GM23338 (cell line): ENCODE measurements around the gene ALDH1A2. TPM values are rescaled to one million over a fixed set of nuclear protein-coding genes. Genes with fewer than 3 reads are reported as not detected.

Experiments used
- ATAC-seq: fragments of 200-7000 bp; cut with Tn5 transposase; 3 replicates; pipeline ENCODE4 v1.9.1; 2020
- DNase-seq: peaks from one replicate; pipeline ENCODE4 v3.0.0-alpha.2; 2015; ENCODE audit warnings: low spot score
- H2AFZ ChIP-seq: fragments of 200-600 bp; sonication (generic); 2 replicates; pipeline ENCODE4 v1.8.0; 2016; ENCODE audit warnings: antibody characterized with exemption, mild to moderate bottlenecking, moderate library complexity
- H3F3A ChIP-seq: fragments of 200-600 bp; sonication (generic); replicated peaks from 2 replicates; pipeline ENCODE4 v1.8.0; 2017; ENCODE audit warnings: antibody characterized with exemption, mixed run types, low read depth
- H3K27ac ChIP-seq: fragments of 200-600 bp; sonication (generic); 2 replicates; pipeline ENCODE4 v1.6.1; 2016; ENCODE audit warnings: low read depth
- H3K27me3 ChIP-seq: fragments of 200-600 bp; sonication (generic); 2 replicates; pipeline ENCODE4 v1.8.0; 2016; ENCODE audit warnings: mild to moderate bottlenecking, mixed run types, moderate library complexity; ENCODE audit not compliant: insufficient read depth
- H3K36me3 ChIP-seq: fragments of 200-600 bp; sonication (generic); 2 replicates; pipeline ENCODE4 v1.8.0; 2016; ENCODE audit warnings: mild to moderate bottlenecking; ENCODE audit not compliant: insufficient read depth
- H3K4me1 ChIP-seq: fragments of 200-600 bp; sonication (generic); 2 replicates; pipeline ENCODE4 v1.8.0; 2016; ENCODE audit warnings: mild to moderate bottlenecking, moderate library complexity; ENCODE audit not compliant: insufficient read depth
- H3K4me2 ChIP-seq: fragments of 200-600 bp; sonication (generic); 2 replicates; pipeline ENCODE4 v1.7.1; 2017; ENCODE audit warnings: mixed run types
- H3K4me3 ChIP-seq: fragments of 200-600 bp; sonication (generic); 2 replicates; pipeline ENCODE4 v1.6.1; 2016; ENCODE audit warnings: mixed run types
- H3K79me2 ChIP-seq: fragments of 200-600 bp; sonication (generic); replicated peaks from 2 replicates; pipeline ENCODE4 v1.8.0; 2017; ENCODE audit warnings: mild to moderate bottlenecking; ENCODE audit not compliant: insufficient read depth
- H3K9me2 ChIP-seq: fragments of 200-600 bp; sonication (generic); 2 replicates; pipeline ENCODE4 v1.8.0; 2017; ENCODE audit not compliant: insufficient read depth
- H4K20me1 ChIP-seq: fragments of 200-600 bp; sonication (generic); replicated peaks from 2 replicates; pipeline ENCODE4 v1.8.0; 2017; ENCODE audit warnings: mild to moderate bottlenecking; ENCODE audit not compliant: insufficient read depth
- H3K27ac Mint-ChIP-seq: 2 replicates; pipeline ENCODE4 v1.8.0; 2020; ENCODE audit warnings: inconsistent platforms, mild to moderate bottlenecking, moderate library complexity, mixed read lengths
- H3K27me3 Mint-ChIP-seq: 3 replicates; pipeline ENCODE4 v1.8.0; 2022; ENCODE audit warnings: low read depth, mild to moderate bottlenecking, moderate library complexity, mixed read lengths, inconsistent platforms; ENCODE audit not compliant: insufficient read depth, poor library complexity
- H3K36me3 Mint-ChIP-seq: 3 replicates; pipeline ENCODE4 v1.8.0; 2021; ENCODE audit warnings: low read depth, mild to moderate bottlenecking, inconsistent platforms, moderate library complexity, mixed read lengths
- H3K4me1 Mint-ChIP-seq: 3 replicates; pipeline ENCODE4 v1.8.0; 2020; ENCODE audit warnings: mild to moderate bottlenecking, inconsistent platforms, mixed read lengths
- H3K4me3 Mint-ChIP-seq: 3 replicates; pipeline ENCODE4 v1.8.0; 2021; ENCODE audit warnings: moderate library complexity, mild to moderate bottlenecking, inconsistent platforms, mixed read lengths
- H3K9me3 Mint-ChIP-seq: 3 replicates; pipeline ENCODE4 v1.8.0; 2020; ENCODE audit warnings: moderate library complexity, mild to moderate bottlenecking, inconsistent platforms, mixed read lengths
- CREB1 ChIP-seq: fragments of 250-450 bp; sonication (Bioruptor Pico); IDR thresholded peaks from 2 replicates; pipeline ENCODE4 v1.5.0; 2020; ENCODE audit warnings: low read depth, mild to moderate bottlenecking, moderate library complexity
- EZH2phosphoT487 ChIP-seq: fragments of 200-600 bp; sonication (generic); IDR thresholded peaks from one replicate; pipeline ENCODE4 v1.8.1; 2018; ENCODE audit warnings: antibody characterized with exemption; ENCODE audit not compliant: unreplicated experiment
- JUNB ChIP-seq: IDR thresholded peaks from one replicate; pipeline ENCODE4 v1.6.1; 2016; ENCODE audit warnings: antibody characterized with exemption; ENCODE audit not compliant: unreplicated experiment
- NANOG ChIP-seq: IDR thresholded peaks from 2 replicates; pipeline ENCODE4 v1.6.1; 2016; ENCODE audit warnings: antibody characterized with exemption, borderline replicate concordance
- POLR2AphosphoS5 ChIP-seq: IDR thresholded peaks from 2 replicates; pipeline ENCODE4 v1.6.1; 2016; ENCODE audit warnings: antibody characterized with exemption, low read depth
- REST ChIP-seq: IDR thresholded peaks from one replicate; pipeline ENCODE4 v1.6.1; 2018; ENCODE audit warnings: antibody characterized with exemption; ENCODE audit not compliant: unreplicated experiment
- STAT1 ChIP-seq: IDR thresholded peaks from one replicate; pipeline ENCODE4 v1.6.1; 2016; ENCODE audit warnings: antibody characterized with exemption; ENCODE audit not compliant: unreplicated experiment
- polyA plus RNA-seq: library from polyadenylated mRNA; unstranded; fragments of >200 nt; fragmentation: Nextera tagmentation; extraction: Ambion mirVana; gene quantifications from 2 replicates; pipeline ENCODE4 v1.2.1, GENCODE V29; 2016
- total RNA-seq: library from RNA; depleted of rRNA; stranded (reverse); fragments of >200 nt; shearing (Covaris generic); gene quantifications from 2 replicates; pipeline ENCODE4 v1.2.3, GENCODE V29; 2014
- TF ChIP-seq, protein P1 (sequence below): IDR thresholded peaks from 2 replicates; pipeline ENCODE4 v1.6.1; 2016; ENCODE audit warnings: antibody characterized with exemption
- TF ChIP-seq, protein P2 (sequence below), 2 experiments: fragments of 200-600 bp in 1 of 2; sonication (generic) in 1 of 2; conservative IDR thresholded peaks; 2 replicates each; pipeline versions ENCODE4 v1.5.1 to v1.6.1; 2016 to 2017; ENCODE audit warnings: antibody characterized with exemption in 2 of 2, low read depth in 2 of 2, mild to moderate bottlenecking in 2 of 2, moderate library complexity in 1 of 2
- TF ChIP-seq, protein P3 (sequence below): fragments of 250-450 bp; sonication (Bioruptor Pico); IDR thresholded peaks from 2 replicates; pipeline ENCODE4 v1.5.0; 2020; ENCODE audit warnings: mild to moderate bottlenecking, moderate library complexity

The ALDH1A2 gene
- total and polyA plus RNA-seq, 2 experiments from 2014 or later: 0.80 TPM; not detected in 1

GRCh38 chr15:57950381-57950946 is 115.0 kb downstream of the ALDH1A2 start (continued):
- TF ChIP-seq REST: no peak
- TF ChIP-seq EZH2phosphoT487: no peak
- no peak for TF ChIP-seq POLR2AphosphoS5

- Histone ChIP-seq H3K79me2 (no peaks in the 10 kb centered on the region), H3K4me1 (no peaks in the 10 kb centered on the region), H3F3A (no peaks in the 10 kb centered on the region), H3K9me2 (no peaks in the 10 kb centered on the region), H3K27me3 (no peaks in the 10 kb centered on the region), H3K27ac (no peak overlapping the region), H3K36me3 (no peaks in the 10 kb centered on the region), H3K4me2 (no peak overlapping the region), H3K4me3 (no peak overlapping the region), H4K20me1 (no peaks in the 10 kb centered on the region), H2AFZ (no peak overlapping the region)
- no peak for DNase-seq
- no peak overlapping the region for H3K27ac Mint-ChIP-seq
- H3K4me1 Mint-ChIP-seq: 0 out of 3 replicates have a peak, but pooled peaks cover 2% of the 10 kb centered on the region
- H3K36me3 Mint-ChIP-seq: no peaks in the 10 kb centered on the region
- no peak for ATAC-seq
- no peaks in the 10 kb centered on the region; the same call in 2 of the 3 replicates for H3K9me3 Mint-ChIP-seq
- no peak overlapping the region for H3K4me3 Mint-ChIP-seq
- H3K27me3 Mint-ChIP-seq: no peaks in the 10 kb centered on the region
- TF ChIP-seq STAT1 (no peak), CREB1 (CRISPR knock-in tag) (no peak), EZH2phosphoT487 (no peak), JUNB (no peak), NANOG (no peak)
- TF ChIP-seq, protein P1, sequence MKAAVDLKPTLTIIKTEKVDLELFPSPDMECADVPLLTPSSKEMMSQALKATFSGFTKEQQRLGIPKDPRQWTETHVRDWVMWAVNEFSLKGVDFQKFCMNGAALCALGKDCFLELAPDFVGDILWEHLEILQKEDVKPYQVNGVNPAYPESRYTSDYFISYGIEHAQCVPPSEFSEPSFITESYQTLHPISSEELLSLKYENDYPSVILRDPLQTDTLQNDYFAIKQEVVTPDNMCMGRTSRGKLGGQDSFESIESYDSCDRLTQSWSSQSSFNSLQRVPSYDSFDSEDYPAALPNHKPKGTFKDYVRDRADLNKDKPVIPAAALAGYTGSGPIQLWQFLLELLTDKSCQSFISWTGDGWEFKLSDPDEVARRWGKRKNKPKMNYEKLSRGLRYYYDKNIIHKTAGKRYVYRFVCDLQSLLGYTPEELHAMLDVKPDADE: no peak
- TF ChIP-seq, protein P2, sequence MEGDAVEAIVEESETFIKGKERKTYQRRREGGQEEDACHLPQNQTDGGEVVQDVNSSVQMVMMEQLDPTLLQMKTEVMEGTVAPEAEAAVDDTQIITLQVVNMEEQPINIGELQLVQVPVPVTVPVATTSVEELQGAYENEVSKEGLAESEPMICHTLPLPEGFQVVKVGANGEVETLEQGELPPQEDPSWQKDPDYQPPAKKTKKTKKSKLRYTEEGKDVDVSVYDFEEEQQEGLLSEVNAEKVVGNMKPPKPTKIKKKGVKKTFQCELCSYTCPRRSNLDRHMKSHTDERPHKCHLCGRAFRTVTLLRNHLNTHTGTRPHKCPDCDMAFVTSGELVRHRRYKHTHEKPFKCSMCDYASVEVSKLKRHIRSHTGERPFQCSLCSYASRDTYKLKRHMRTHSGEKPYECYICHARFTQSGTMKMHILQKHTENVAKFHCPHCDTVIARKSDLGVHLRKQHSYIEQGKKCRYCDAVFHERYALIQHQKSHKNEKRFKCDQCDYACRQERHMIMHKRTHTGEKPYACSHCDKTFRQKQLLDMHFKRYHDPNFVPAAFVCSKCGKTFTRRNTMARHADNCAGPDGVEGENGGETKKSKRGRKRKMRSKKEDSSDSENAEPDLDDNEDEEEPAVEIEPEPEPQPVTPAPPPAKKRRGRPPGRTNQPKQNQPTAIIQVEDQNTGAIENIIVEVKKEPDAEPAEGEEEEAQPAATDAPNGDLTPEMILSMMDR (conservative IDR thresholded peaks at IDR 0.05; ENCODE audit: low read depth in 2 of 2): no peak
- TF ChIP-seq, protein P3, sequence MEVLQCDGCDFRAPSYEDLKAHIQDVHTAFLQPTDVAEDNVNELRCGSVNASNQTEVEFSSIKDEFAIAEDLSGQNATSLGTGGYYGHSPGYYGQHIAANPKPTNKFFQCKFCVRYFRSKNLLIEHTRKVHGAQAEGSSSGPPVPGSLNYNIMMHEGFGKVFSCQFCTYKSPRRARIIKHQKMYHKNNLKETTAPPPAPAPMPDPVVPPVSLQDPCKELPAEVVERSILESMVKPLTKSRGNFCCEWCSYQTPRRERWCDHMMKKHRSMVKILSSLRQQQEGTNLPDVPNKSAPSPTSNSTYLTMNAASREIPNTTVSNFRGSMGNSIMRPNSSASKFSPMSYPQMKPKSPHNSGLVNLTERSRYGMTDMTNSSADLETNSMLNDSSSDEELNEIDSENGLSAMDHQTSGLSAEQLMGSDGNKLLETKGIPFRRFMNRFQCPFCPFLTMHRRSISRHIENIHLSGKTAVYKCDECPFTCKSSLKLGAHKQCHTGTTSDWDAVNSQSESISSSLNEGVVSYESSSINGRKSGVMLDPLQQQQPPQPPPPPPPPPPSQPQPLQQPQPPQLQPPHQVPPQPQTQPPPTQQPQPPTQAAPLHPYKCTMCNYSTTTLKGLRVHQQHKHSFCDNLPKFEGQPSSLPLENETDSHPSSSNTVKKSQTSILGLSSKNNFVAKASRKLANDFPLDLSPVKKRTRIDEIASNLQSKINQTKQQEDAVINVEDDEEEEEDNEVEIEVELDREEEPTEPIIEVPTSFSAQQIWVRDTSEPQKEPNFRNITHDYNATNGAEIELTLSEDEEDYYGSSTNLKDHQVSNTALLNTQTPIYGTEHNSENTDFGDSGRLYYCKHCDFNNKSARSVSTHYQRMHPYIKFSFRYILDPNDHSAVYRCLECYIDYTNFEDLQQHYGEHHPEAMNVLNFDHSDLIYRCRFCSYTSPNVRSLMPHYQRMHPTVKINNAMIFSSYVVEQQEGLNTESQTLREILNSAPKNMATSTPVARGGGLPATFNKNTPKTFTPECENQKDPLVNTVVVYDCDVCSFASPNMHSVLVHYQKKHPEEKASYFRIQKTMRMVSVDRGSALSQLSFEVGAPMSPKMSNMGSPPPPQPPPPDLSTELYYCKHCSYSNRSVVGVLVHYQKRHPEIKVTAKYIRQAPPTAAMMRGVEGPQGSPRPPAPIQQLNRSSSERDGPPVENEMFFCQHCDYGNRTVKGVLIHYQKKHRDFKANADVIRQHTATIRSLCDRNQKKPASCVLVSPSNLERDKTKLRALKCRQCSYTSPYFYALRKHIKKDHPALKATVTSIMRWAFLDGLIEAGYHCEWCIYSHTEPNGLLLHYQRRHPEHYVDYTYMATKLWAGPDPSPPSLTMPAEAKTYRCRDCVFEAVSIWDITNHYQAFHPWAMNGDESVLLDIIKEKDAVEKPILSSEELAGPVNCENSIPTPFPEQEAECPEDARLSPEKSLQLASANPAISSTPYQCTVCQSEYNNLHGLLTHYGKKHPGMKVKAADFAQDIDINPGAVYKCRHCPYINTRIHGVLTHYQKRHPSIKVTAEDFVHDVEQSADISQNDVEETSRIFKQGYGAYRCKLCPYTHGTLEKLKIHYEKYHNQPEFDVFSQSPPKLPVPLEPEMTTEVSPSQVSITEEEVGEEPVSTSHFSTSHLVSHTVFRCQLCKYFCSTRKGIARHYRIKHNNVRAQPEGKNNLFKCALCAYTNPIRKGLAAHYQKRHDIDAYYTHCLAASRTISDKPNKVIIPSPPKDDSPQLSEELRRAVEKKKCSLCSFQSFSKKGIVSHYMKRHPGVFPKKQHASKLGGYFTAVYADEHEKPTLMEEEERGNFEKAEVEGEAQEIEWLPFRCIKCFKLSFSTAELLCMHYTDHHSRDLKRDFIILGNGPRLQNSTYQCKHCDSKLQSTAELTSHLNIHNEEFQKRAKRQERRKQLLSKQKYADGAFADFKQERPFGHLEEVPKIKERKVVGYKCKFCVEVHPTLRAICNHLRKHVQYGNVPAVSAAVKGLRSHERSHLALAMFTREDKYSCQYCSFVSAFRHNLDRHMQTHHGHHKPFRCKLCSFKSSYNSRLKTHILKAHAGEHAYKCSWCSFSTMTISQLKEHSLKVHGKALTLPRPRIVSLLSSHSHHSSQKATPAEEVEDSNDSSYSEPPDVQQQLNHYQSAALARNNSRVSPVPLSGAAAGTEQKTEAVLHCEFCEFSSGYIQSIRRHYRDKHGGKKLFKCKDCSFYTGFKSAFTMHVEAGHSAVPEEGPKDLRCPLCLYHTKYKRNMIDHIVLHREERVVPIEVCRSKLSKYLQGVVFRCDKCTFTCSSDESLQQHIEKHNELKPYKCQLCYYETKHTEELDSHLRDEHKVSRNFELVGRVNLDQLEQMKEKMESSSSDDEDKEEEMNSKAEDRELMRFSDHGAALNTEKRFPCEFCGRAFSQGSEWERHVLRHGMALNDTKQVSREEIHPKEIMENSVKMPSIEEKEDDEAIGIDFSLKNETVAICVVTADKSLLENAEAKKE (CRISPR knock-in tag): no peak
Observed at GRCh38 chr15:57949374-57949943, 116.1 kb downstream of the ALDH1A2 start.
